Stomach smooth muscle (tissue), 2 donors: ENCODE results near the gene SPIN2B.
"Not testable (repeated sequence)": the region's sequence is repeated elsewhere in the genome, so short reads cannot be mapped to it uniquely, and the experiment has no call there.

Experiments used
- H3K27ac ChIP-seq: one replicate; pipeline ENCODE4 v1.7.0; 2013; ENCODE audit warnings: mild to moderate bottlenecking, low read length, inconsistent platforms
- H3K27me3 ChIP-seq, 2 donors: one replicate each; pipeline ENCODE4 v1.7.0; 2013; ENCODE audit warnings: low read length in 2 of 2; ENCODE audit not compliant: insufficient read depth in 2 of 2, control insufficient read depth in 1 of 2
- H3K36me3 ChIP-seq, 2 donors: one replicate each; pipeline ENCODE4 v1.7.0; 2013; ENCODE audit warnings: low read length in 2 of 2; ENCODE audit not compliant: control insufficient read depth in 2 of 2, insufficient read depth in 2 of 2
- H3K4me1 ChIP-seq: one replicate; pipeline ENCODE4 v1.7.0; 2013; ENCODE audit warnings: low read length; ENCODE audit not compliant: control insufficient read depth, insufficient read depth
- H3K4me3 ChIP-seq, 2 donors: one replicate each; pipeline ENCODE4 v1.7.0; 2013; ENCODE audit warnings: low read length in 2 of 2
- H3K9ac ChIP-seq, 2 donors: one replicate each; pipeline ENCODE4 v1.7.0; 2013; ENCODE audit warnings: low read length in 2 of 2, mild to moderate bottlenecking in 1 of 2
- H3K9me3 ChIP-seq, 2 donors: one replicate each; pipeline ENCODE4 v1.7.0; 2013; ENCODE audit warnings: low read length in 2 of 2; ENCODE audit not compliant: control insufficient read depth in 2 of 2
- donor health status: healthy.
- donor health status: Pancreatic carcinoma.

The SPIN2B gene

DNA sequence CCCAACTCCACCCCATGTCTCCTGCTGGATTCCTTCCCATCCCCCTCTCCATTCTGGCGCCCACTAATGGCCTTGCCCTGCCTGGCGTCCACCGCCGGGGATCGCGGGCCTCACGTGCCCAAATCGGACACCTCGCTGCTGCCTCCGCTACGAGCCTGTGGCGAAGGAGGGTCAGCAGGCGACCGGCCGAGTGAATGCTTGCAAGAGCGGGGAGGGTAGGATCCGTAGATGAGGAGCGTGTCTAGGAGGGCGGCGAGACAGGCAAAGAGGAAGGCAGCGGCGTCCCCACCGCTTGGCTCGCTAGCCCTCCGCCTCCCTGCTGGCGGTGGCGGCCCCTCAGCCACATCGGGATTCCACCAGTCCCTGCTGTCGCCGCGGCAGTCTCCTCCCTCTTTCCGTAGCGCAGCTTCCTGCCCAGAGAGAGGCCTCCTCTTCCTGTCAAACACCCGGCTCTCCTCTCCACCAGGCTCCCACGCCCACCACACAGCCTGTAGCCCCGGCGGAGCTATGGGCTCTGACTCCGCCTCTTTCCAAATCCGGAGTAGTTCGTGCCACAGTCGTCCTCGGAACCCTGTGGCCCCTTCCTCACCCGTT is at the start of gene SPIN2B:
Gene SPIN2B (minus strand): TSS at position 387 of the 594 bp plus-strand sequence.
- no peaks in the 10 kb centered on the region for H3K27me3 ChIP-seq
- H3K4me3 ChIP-seq: peak within 1 kb of the TSS; percentile 65 to 79
- H3K27ac ChIP-seq: peak within 1 kb of the TSS; percentile 24
- peak within 1 kb of the TSS; percentile 55 for H3K9ac ChIP-seq
- H3K36me3 ChIP-seq: no peaks in the 10 kb centered on the region
- H3K9me3 ChIP-seq: no peaks in the 10 kb centered on the region
- no peaks in the 10 kb centered on the region for H3K4me1 ChIP-seq

DNA sequence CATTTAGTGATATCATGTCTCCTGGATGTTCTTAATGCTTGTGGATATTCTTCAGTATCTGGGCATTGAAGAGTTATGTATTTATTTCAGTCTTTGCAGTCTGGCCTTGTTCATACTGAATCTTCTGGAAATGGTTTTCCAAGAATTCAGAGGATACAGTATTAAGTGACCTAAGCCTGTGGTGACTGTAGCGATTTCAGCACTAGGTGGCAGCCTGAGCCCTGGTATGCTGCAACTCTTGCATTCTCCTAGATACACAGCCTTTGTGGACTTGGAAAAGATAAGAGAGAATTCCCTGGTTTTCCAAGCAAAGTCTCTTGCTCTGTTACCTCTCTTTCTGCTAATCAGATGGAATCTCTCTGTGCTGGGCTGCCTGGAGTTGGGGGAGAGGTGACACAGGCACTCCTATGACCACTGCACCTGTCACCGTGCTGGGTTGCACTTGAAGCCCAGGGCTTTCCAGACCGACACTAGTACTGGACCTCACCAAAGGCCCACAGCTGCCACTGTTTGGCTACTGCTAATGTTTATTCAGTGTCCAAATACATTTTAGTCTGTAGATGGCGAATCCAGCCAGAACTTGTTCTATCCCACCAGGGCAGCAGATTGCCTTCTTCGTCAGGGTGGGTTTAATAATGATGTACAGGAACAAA is 35.2 kb upstream of the SPIN2B start:
- H3K27ac ChIP-seq: no peak overlapping the region
- peaks cover 2% of the 10 kb centered on the region for H3K4me1 ChIP-seq
- no peaks in the 10 kb centered on the region for H3K36me3 ChIP-seq
- H3K9ac ChIP-seq: no peak overlapping the region
- H3K27me3 ChIP-seq: peaks cover 0 to 2% of the 10 kb centered on the region in 2 donors
- H3K9me3 ChIP-seq: no peaks in the 10 kb centered on the region
- no peak overlapping the region for H3K4me3 ChIP-seq

DNA sequence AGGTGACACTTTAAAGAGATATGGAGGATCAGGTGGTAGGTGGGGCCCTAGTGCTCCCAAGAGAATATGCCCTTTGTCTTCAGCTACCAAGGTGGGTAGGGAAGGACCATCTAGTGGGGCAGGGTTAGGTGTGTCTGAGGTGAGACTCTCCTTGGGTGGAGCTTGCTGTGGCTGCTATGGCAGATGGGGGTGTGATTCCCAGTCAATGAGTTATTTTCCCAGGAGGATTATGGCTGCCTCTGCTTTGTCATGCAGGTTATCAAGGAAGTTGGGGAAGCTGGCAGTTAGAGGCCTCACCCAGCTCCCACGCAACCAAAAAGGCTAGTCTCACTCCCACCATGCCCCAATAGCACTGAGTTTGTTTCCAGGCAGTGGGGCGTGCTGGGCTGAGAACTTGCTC is 33.8 kb upstream of the SPIN2B start:
- no peak overlapping the region for H3K9ac ChIP-seq
- no peaks in the 10 kb centered on the region for H3K9me3 ChIP-seq
- H3K36me3 ChIP-seq: no peaks in the 10 kb centered on the region
- H3K27me3 ChIP-seq: peaks cover 0 to 2% of the 10 kb centered on the region in 2 donors
- H3K4me3 ChIP-seq: no peak overlapping the region
- H3K27ac ChIP-seq: no peak overlapping the region
- peaks cover 2% of the 10 kb centered on the region for H3K4me1 ChIP-seq

DNA sequence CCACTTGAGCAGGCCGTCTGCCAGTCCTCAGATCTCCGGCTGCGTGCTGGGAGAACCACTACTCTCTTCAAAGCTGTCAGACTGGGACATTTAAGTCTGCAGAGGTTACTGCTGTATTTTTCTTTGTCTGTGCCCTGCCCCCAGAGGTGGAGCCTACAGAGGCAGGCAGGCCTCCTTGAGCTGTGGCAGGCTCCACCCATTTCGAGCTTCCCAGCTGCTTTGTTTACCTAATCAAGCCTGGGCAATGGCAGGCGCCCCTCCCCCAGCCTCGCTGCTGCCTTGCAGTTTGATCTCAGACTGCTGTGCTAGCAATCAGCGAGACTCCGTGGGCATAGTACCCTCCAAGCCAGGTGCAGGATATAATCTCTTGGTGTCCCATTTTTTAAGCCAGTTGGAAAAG is 30.9 kb upstream of the SPIN2B start:
- not testable (repeated sequence) for H3K9me3 ChIP-seq, H3K9ac ChIP-seq, H3K36me3 ChIP-seq, H3K27me3 ChIP-seq, H3K27ac ChIP-seq, H3K4me1 ChIP-seq, H3K4me3 ChIP-seq

DNA sequence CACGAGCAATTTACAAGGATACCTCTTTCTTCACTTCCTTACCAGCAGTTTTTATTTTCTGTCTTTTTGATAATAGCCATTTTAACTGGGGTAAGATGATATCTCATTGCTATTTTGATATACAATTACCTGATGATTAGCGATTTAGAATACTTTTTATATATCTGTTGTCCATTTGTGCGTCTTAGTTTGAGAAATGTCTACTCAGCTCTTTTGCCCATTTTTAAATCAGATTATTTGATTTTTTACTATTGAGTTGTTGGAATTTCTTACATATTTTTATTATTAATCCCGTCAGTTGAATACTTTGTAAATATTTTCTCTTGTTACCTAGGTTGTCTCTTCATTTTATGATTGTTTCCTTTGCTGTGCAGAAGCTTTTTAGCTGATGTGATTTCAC is 17.3 kb upstream of the SPIN2B start:
- no peaks in the 10 kb centered on the region for H3K9me3 ChIP-seq
- H3K27ac ChIP-seq: no peak overlapping the region
- H3K9ac ChIP-seq: no peak overlapping the region
- no peaks in the 10 kb centered on the region for H3K27me3 ChIP-seq
- no peaks in the 10 kb centered on the region for H3K36me3 ChIP-seq
- H3K4me3 ChIP-seq: no peak overlapping the region
- no peaks in the 10 kb centered on the region for H3K4me1 ChIP-seq

DNA sequence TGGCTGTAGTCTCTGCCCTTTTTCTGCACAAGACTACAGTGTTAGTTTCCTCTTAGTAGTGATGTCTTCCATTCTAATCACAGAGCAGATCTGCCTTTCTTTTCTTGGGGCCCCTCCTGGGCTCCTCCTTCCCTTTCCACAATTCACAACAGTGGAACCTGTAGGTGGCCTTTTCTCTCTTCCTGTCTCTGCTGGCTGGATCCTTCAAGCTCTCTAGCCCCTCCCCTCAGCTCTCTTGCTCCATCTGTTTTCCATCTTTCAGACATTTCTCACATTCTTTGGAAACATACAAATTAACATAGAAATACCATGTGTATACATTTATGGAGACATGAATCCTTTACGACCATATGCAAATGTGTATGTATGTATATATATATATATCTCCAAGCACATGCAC is 16.2 kb upstream of the SPIN2B start:
- peak overlapping the region; percentile 35 to 65 for H3K4me3 ChIP-seq

DNA sequence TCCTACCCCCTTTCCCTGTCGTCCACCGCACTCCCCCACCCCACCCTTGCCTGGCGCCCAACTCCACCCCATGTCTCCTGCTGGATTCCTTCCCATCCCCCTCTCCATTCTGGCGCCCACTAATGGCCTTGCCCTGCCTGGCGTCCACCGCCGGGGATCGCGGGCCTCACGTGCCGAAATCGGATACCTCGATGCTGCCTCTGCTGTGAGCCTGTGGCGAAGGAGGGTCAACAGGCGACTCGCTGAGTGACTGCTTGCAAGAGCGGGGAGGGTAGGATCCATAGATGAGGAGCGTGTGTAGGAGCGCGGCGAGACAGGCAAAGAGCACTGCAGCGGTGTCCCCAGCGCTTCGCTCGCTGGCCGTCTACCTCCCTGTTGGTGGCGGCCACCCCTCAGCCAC is 15.7 kb upstream of the SPIN2B start, which contains the start of gene SPIN2A:
Gene SPIN2A (minus strand): TSS at position 325 of the 400 bp plus-strand sequence. CDS start 800 bp downstream, outside the sequence.
- H3K9ac ChIP-seq, H3K4me1 ChIP-seq, H3K9me3 ChIP-seq, H3K27me3 ChIP-seq, H3K36me3 ChIP-seq, H3K27ac ChIP-seq: not testable (repeated sequence)
- H3K4me3 ChIP-seq: peak within 1 kb of the TSS; percentile 35 to 65

More for the DNA sequence above, 16.2 kb upstream of the SPIN2B start:
- no peaks in the 10 kb centered on the region for H3K27me3 ChIP-seq
- H3K4me1 ChIP-seq: no peaks in the 10 kb centered on the region
- no peak overlapping the region for H3K27ac ChIP-seq
- no peaks in the 10 kb centered on the region for H3K9me3 ChIP-seq
- H3K36me3 ChIP-seq: no peaks in the 10 kb centered on the region
- H3K9ac ChIP-seq: no peak overlapping the region

DNA sequence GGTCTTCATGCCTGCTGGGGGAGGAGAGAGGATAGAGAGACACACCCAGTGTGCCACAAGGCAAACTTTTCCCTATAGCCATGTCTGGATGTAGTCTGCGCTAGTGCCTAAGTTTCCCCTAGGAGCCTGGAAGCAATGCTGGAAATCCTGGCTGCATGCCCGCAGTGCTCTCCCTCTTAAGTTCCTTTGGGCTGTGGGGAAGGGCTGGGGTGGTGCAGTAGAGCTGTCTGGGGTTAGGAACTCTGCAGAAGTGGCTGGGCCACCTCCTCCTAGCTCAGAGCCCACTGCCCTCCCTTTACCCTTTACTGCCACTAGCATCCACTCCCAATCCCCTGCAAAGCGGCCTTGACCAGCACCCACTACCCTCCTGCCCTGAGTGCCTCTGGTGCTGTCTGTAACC is 15.2 kb upstream of the SPIN2B start:
- peak overlapping the region; percentile 35 to 65 for H3K4me3 ChIP-seq
- H3K27me3 ChIP-seq, H3K9ac ChIP-seq, H3K9me3 ChIP-seq, H3K36me3 ChIP-seq, H3K4me1 ChIP-seq, H3K27ac ChIP-seq: not testable (repeated sequence)

DNA sequence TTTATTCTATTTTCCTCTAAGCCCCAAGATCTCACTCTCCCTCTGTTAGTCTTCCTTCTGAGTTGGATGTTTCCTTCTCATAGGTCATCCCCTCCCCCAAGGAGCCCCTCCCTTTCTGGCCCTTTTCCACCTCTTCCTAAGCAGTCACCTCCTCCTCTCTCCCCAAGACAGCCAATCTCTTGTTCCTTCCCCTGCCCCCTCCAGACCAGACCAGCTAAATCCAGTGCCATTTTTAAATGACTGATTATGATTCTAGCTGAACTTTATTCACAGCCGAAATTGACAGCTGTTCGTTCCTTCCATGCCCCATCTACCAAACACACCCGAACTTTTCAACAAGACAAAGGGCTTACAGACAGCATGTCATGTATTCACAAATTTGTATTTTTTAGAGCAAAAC is 13.9 kb upstream of the SPIN2B start:
- Histone ChIP-seq H3K9me3 (no peaks in the 10 kb centered on the region), H3K27ac (no peak overlapping the region), H3K9ac (no peak overlapping the region), H3K27me3 (no peaks in the 10 kb centered on the region), H3K4me3 (no peak overlapping the region), H3K4me1 (no peaks in the 10 kb centered on the region), H3K36me3 (no peaks in the 10 kb centered on the region)

DNA sequence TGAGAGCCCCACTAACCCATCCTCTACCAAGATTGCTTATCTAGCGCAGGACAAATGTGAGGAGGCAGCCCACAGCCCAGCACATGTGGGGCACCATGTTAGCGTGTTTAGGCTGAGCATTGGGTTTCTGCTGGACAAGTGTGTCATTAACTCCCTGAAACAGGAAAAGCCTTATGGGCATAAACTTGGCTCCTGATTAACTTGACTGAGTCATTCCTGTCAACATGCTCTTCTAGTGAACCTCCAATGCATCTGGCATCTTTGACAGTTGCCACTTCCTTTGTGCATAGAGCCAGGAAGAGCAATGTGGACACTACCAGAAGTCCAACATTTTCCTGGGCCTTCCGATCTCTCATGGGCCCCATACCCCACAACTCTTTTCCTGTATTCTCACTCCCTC is 13.4 kb upstream of the SPIN2B start:
- Histone ChIP-seq H3K4me1 (no peaks in the 10 kb centered on the region), H3K36me3 (no peaks in the 10 kb centered on the region), H3K4me3 (no peak overlapping the region), H3K27ac (no peak overlapping the region), H3K27me3 (no peaks in the 10 kb centered on the region), H3K9me3 (no peaks in the 10 kb centered on the region), H3K9ac (no peak overlapping the region)

DNA sequence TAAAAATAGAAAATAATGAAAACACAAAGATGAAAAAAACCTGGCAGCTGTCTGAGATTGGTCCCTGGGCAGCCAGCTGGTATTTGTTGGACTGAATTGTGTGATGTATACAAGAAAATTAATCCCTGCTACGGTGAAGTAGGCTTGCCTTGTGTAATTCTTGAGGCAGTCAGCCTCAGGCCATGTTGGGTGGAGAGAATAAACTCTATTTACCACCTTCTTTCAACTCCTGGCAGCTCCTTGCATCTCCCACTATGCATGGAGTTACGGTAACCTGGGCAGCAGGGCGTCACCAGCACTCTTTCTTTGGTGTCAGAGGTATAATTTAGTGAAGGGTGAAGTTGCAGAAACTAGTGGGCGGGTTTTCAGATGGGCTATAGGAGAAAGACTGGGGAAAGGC is 12.4 kb upstream of the SPIN2B start:
- Histone ChIP-seq H3K27ac (no peak overlapping the region), H3K27me3 (no peaks in the 10 kb centered on the region), H3K36me3 (no peaks in the 10 kb centered on the region), H3K9me3 (no peaks in the 10 kb centered on the region), H3K9ac (no peak overlapping the region), H3K4me1 (no peaks in the 10 kb centered on the region), H3K4me3 (no peak overlapping the region)
